Osteoblast (primary cell): ENCODE data around the gene MAD1L1. TPM values are rescaled to one million over a fixed set of nuclear protein-coding genes. Genes with fewer than 3 reads are reported as not detected.

Experiments used
- DNase-seq: peaks from one replicate; pipeline ENCODE4 v3.0.0; 2011; ENCODE audit warnings: low spot score, mixed read lengths; ENCODE audit not compliant: insufficient read length; ENCODE audit errors: missing footprints
- H2AFZ ChIP-seq: 2 replicates; pipeline ENCODE4 v1.6.0; 2011; ENCODE audit warnings: mild to moderate bottlenecking, low read length
- H3K27ac ChIP-seq: 2 replicates; pipeline ENCODE4 v1.5.1; 2011; ENCODE audit warnings: mild to moderate bottlenecking, low read depth, low read length, moderate library complexity
- H3K27me3 ChIP-seq: 2 replicates; pipeline ENCODE4 v1.6.0; 2012; ENCODE audit warnings: mild to moderate bottlenecking, control low read depth, inconsistent platforms, low read length, moderate library complexity; ENCODE audit not compliant: insufficient read depth
- H3K36me3 ChIP-seq: 2 replicates; pipeline ENCODE4 v1.5.1; 2011; ENCODE audit warnings: mild to moderate bottlenecking, low read length, control low read depth, moderate library complexity; ENCODE audit not compliant: insufficient read depth
- H3K4me1 ChIP-seq: 2 replicates; pipeline ENCODE4 v1.5.1; 2011; ENCODE audit warnings: mild to moderate bottlenecking, low read length, control low read depth, moderate library complexity; ENCODE audit not compliant: insufficient read depth
- H3K4me2 ChIP-seq: 2 replicates; pipeline ENCODE4 v1.6.0; 2011; ENCODE audit warnings: mild to moderate bottlenecking, low read length; ENCODE audit not compliant: insufficient read depth
- H3K4me3 ChIP-seq: fragments of 200-600 bp; sonication (generic); 3 replicates; pipeline ENCODE4 v1.5.1; 2012; ENCODE audit warnings: mild to moderate bottlenecking, low read length, inconsistent platforms; ENCODE audit not compliant: insufficient read depth
- H3K79me2 ChIP-seq: 2 replicates; pipeline ENCODE4 v1.6.0; 2012; ENCODE audit warnings: mild to moderate bottlenecking, low read length, control low read depth, inconsistent platforms; ENCODE audit not compliant: insufficient read depth
- H3K9me3 ChIP-seq: 2 replicates; pipeline ENCODE4 v1.5.1; 2011; ENCODE audit warnings: low read depth, low read length, control low read depth
- H4K20me1 ChIP-seq: 2 replicates; pipeline ENCODE4 v1.6.0; 2012; ENCODE audit warnings: mild to moderate bottlenecking, low read length, control low read depth; ENCODE audit not compliant: insufficient read depth
- total RNA-seq: library from RNA; depleted of rRNA; stranded (reverse); fragments of >200 nt; gene quantifications from 2 replicates; pipeline ENCODE4 v1.2.3, GENCODE V29; 2012
- TF ChIP-seq, protein P1 (sequence below): IDR thresholded peaks from 2 replicates; pipeline ENCODE4 v1.5.1; 2011; ENCODE audit warnings: mild to moderate bottlenecking, low read depth, low read length, moderate library complexity; ENCODE audit errors: extremely low read depth

MAD1L1 gene
- total RNA-seq, 1 donor, result 66.2 TPM

GRCh38 chr7:1853431-1853985 is 379.2 kb downstream of the MAD1L1 start:
- Histone ChIP-seq H3K9me3 (no peaks in the 10 kb centered on the region), H2AFZ (no peak overlapping the region), H3K27me3 (no peaks in the 10 kb centered on the region), H3K79me2 (no peaks in the 10 kb centered on the region), H3K4me3 (no peak overlapping the region), H3K36me3 (no peaks in the 10 kb centered on the region), H3K4me1 (no peaks in the 10 kb centered on the region), H3K4me2 (no peak overlapping the region), H3K27ac (no peak overlapping the region), H4K20me1 (no peaks in the 10 kb centered on the region)
- peak; percentile 79 for DNase-seq
- TF ChIP-seq, protein P1, sequence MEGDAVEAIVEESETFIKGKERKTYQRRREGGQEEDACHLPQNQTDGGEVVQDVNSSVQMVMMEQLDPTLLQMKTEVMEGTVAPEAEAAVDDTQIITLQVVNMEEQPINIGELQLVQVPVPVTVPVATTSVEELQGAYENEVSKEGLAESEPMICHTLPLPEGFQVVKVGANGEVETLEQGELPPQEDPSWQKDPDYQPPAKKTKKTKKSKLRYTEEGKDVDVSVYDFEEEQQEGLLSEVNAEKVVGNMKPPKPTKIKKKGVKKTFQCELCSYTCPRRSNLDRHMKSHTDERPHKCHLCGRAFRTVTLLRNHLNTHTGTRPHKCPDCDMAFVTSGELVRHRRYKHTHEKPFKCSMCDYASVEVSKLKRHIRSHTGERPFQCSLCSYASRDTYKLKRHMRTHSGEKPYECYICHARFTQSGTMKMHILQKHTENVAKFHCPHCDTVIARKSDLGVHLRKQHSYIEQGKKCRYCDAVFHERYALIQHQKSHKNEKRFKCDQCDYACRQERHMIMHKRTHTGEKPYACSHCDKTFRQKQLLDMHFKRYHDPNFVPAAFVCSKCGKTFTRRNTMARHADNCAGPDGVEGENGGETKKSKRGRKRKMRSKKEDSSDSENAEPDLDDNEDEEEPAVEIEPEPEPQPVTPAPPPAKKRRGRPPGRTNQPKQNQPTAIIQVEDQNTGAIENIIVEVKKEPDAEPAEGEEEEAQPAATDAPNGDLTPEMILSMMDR, result no peak

- H3K4me3 ChIP-seq, result no peak overlapping the region
- H3K4me1 ChIP-seq, result no peaks in the 10 kb centered on the region
- no peaks in the 10 kb centered on the region for H3K79me2 ChIP-seq
- H3K27me3 ChIP-seq, result no peaks in the 10 kb centered on the region
- no peak overlapping the region for H3K27ac ChIP-seq
- no peak overlapping the region for H3K4me2 ChIP-seq
- H2AFZ ChIP-seq, result no peak overlapping the region
- TF ChIP-seq, protein P1, result no peak
- peak; percentile 64 for DNase-seq
- H3K9me3 ChIP-seq, result no peaks in the 10 kb centered on the region
- no peaks in the 10 kb centered on the region for H4K20me1 ChIP-seq
- no peaks in the 10 kb centered on the region for H3K36me3 ChIP-seq
Measured at GRCh38 chr7:1852517-1853430, 380.0 kb downstream of the MAD1L1 start.

DNA sequence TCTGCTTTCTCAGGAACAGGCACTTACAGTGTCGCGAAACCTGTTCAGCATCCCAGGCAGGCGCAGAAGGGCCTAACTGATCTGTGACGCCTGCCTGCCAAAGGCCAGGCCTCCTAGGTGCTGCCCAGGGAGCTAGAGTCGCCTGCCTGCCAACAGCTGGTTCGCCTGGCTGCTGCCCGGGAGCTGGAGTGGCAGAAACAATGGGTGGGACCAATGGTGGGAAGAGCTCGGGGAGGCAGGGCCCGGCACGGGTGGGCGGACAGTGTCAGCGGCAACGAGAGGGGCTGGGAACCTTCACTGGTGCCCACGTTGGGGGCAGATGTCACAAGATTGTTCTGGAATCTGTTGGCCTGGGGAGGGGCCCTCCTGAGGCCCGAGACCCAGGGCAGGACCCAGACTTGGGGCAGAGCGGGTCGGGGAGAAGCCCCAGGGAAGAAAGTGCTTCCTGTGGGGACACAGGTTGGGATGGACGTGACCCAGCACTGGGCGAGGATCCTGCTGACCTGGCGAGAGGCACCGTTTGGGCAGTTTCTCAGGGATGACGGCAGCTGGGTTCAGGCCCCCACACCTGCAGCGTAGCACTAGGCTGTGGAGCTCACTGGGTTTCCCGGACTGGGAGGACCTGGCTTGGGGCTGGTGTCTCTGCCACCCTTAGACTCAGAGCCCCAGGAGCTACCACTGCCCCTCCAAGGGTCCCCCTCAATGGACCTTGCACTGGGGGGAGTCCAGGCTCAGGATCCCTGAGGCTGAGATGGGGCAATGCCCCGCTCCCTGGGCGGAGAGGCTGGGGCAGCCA is 380.8 kb downstream of the MAD1L1 start:
- H3K36me3 ChIP-seq, result no peaks in the 10 kb centered on the region
- no peaks in the 10 kb centered on the region for H3K9me3 ChIP-seq
- DNase-seq, result peak; percentile 14

More for the DNA sequence above, 380.8 kb downstream of the MAD1L1 start:
- H3K27ac ChIP-seq, result no peak overlapping the region
- H4K20me1 ChIP-seq, result no peaks in the 10 kb centered on the region
- no peaks in the 10 kb centered on the region for H3K27me3 ChIP-seq
- no peak overlapping the region for H3K4me3 ChIP-seq
- no peak overlapping the region for H3K4me2 ChIP-seq
- TF ChIP-seq, protein P1, result no peak
- H2AFZ ChIP-seq, result no peak overlapping the region
- no peaks in the 10 kb centered on the region for H3K4me1 ChIP-seq
- no peaks in the 10 kb centered on the region for H3K79me2 ChIP-seq
